Measurements from ENCODE around the gene CCDC12.

CCDC12 gene

GRCh38 chr3:46888705-46889104 lies 87.8 kb downstream of the CCDC12 start:
- DNase-seq, result no peak

GRCh38 chr3:46887980-46888494 lies 88.5 kb downstream of the CCDC12 start:
- DNase-seq, result no peak

GRCh38 chr3:46885612-46886011 lies 90.9 kb downstream of the CCDC12 start:
- DNase-seq, result no peak

GRCh38 chr3:46884929-46885328 lies 91.6 kb downstream of the CCDC12 start:
- DNase-seq, result no peak

GRCh38 chr3:46884427-46884826 lies 92.1 kb downstream of the CCDC12 start:
- DNase-seq, result no peak

- no peak for DNase-seq
Measured at GRCh38 chr3:46883830-46884185, 92.7 kb downstream of the CCDC12 start.

- DNase-seq, result no peak
Measured at GRCh38 chr3:46883054-46883829, 93.3 kb downstream of the CCDC12 start.

- DNase-seq, result no peak
Measured at GRCh38 chr3:46882377-46883053, 94.0 kb downstream of the CCDC12 start.

- no peak for DNase-seq
Measured at GRCh38 chr3:46881596-46882376, 94.8 kb downstream of the CCDC12 start.

GRCh38 chr3:46880884-46881595 lies 95.5 kb downstream of the CCDC12 start:
- DNase-seq, result no peak

GRCh38 chr3:46878781-46879436 lies 97.6 kb downstream of the CCDC12 start:
- no peak for DNase-seq

GRCh38 chr3:46877406-46878125 lies 99.0 kb downstream of the CCDC12 start, which contains the start of gene PTH1R:
Gene PTH1R (plus strand): TSS chr3:46877721. CDS start chr3:46883560, 5,839 bp downstream.
- no peak for DNase-seq

GRCh38 chr3:46876313-46877300 lies 99.9 kb downstream of the CCDC12 start:
- no peak for DNase-seq

GRCh38 chr3:46875560-46875959 lies 101.0 kb downstream of the CCDC12 start:
- no peak for DNase-seq

- no peak for DNase-seq
Measured at GRCh38 chr3:46874430-46874829, 102.1 kb downstream of the CCDC12 start.

- DNase-seq, result no peak
Measured at GRCh38 chr3:46873521-46873920, 103.0 kb downstream of the CCDC12 start.

All from NCI-H510A treated with DMSO at 0.1 percent for 48 hours (cell line).